Heart left ventricle (tissue), 13 donors: ENCODE results near the gene WNT6.
A peak's percentile ranks its signal among the peaks of the same experiment; 100 is the strongest.

Experiments
- CTCF ChIP-seq, 12 donors: fragments of 200-600 bp; sonication (generic) in 4 of 12; IDR thresholded peaks; one replicate each; pipeline versions ENCODE4 v1.5.0 to v1.8.0; 2018 to 2022; ENCODE audit warnings: antibody characterized with exemption in 12 of 12, mild to moderate bottlenecking in 5 of 12
- POLR2A ChIP-seq, 2 donors: fragments of 450-650 bp; IDR thresholded peaks; one replicate each; pipeline ENCODE4 v1.6.1; 2017; ENCODE audit warnings: antibody characterized with exemption in 2 of 2, mild to moderate bottlenecking in 2 of 2, moderate library complexity in 2 of 2
- donor health status: ischemic (EF 13 %, LVEDD 7.1; RV severe dilation, severe dysfunction).
- donor health status: DM: no; HTN: yes; CAD: no.
- donor health status: DM: no; HTN: no; CAD: no.
- donor health status: ischemic (EF 25% LVEDD 6.9; RV normal size, moderate dysfunction).
- donor health status: ischemic (EF 25% LVEDD 5.7; RV mildly dilated, moderate dysfunction).
- donor health status: ischemic (EF 35%, LVEDD 5.7; RV mildly dilated, moderate dysfunction).
- donor health status: nonischemic (EF 11% LVEDD 7.7; RV severe dilation, severe dysfunction).
- donor health status: DM: yes; HTN: yes; CAD: no.
- donor health status: PGD.
- donor health status: ischemic (EF 29% LVEDD 5.4; RV normal size, mild dysfunction).
- donor health status: nonischemic (EF 23%, LVEDD 6.1; RV moderate dilation, normal function).

GRCh38 chr2:218876562-218877219, 17.1 kb downstream of the WNT6 start:
- peak; percentile 84 to 96 (median 92) for TF ChIP-seq CTCF (IDR thresholded peaks at IDR 0.05)
- TF ChIP-seq POLR2A (IDR thresholded peaks at IDR 0.05), result no peak
